ENCODE measurements around the gene KAT6B. TPM values are rescaled to one million over a fixed set of nuclear protein-coding genes. Genes with fewer than 3 reads are reported as not detected.

The KAT6B gene
- total and polyA plus RNA-seq, 2 of the 8 experiments (the other 6 are each of a cell fraction or from before 2014, with no cell fraction given), result 7.3 to 30.8 TPM

DNA sequence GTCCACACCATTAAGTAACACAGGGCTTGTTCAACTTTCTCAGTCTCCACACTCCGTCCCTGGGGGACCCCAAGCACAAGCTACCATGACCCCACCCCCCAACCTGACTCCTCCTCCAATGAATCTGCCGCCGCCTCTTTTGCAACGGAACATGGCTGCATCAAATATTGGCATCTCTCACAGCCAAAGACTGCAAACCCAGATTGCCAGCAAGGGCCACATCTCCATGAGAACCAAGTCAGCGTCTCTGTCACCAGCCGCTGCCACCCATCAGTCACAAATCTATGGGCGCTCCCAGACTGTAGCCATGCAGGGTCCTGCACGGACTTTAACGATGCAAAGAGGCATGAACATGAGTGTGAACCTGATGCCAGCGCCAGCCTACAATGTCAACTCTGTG, 204.0 kb downstream of the KAT6B start (continued):
- no peak for TF ChIP-seq YY1 (IDR thresholded peaks at IDR 0.05; ENCODE audit: low read depth, low read length)
- TF ChIP-seq HDAC6 (IDR thresholded peaks at IDR 0.05; ENCODE audit: low read depth, low read length), result no peak
- no peak for TF ChIP-seq KDM4A (IDR thresholded peaks at IDR 0.05; ENCODE audit: low read depth, low read length, severe bottlenecking)
- TF ChIP-seq RFX5 (IDR thresholded peaks at IDR 0.05; ENCODE audit: borderline replicate concordance, low read depth, low read length), result no peak
- no peak for TF ChIP-seq SAP30 (IDR thresholded peaks at IDR 0.05; ENCODE audit: insufficient read depth, insufficient replicate concordance, low read length)
- TF ChIP-seq, protein P1, sequence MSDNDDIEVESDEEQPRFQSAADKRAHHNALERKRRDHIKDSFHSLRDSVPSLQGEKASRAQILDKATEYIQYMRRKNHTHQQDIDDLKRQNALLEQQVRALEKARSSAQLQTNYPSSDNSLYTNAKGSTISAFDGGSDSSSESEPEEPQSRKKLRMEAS (IDR thresholded peaks at IDR 0.05), result no peak

Data from H1 (cell line).